HEK293 (cell line): ENCODE results near the gene ZNF771.

ENCODE experiments used
- ELK4 ChIP-seq: IDR thresholded peaks from 2 replicates; pipeline ENCODE4 v1.6.1; 2011; ENCODE audit warnings: mild to moderate bottlenecking, low read depth, low read length, borderline replicate concordance
- KLF1 ChIP-seq: fragments of 450-650 bp; formaldehyde crosslinking; IDR thresholded peaks from 2 replicates; pipeline ENCODE4 v1.5.1; 2016; ENCODE audit warnings: missing biosample characterization, missing genetic modification characterization
- KLF10 ChIP-seq: fragments of 450-650 bp; IDR thresholded peaks from 2 replicates; pipeline ENCODE4 v1.5.1; 2018; ENCODE audit warnings: missing biosample characterization, mild to moderate bottlenecking, missing genetic modification characterization
- PRDM1 ChIP-seq: fragments of 450-650 bp; formaldehyde crosslinking; IDR thresholded peaks from 2 replicates; pipeline ENCODE4; 2016; ENCODE audit warnings: missing biosample characterization, missing genetic modification characterization
- PRDM4 ChIP-seq: fragments of 450-650 bp; formaldehyde crosslinking; IDR thresholded peaks from 2 replicates; pipeline ENCODE4 v1.5.1; 2017; ENCODE audit warnings: missing biosample characterization, missing genetic modification characterization
- RBAK ChIP-seq: fragments of 450-650 bp; formaldehyde crosslinking; IDR thresholded peaks from 2 replicates; pipeline ENCODE4 v1.5.1; 2016; ENCODE audit warnings: missing biosample characterization, missing genetic modification characterization
- REPIN1 ChIP-seq: fragments of 450-650 bp; formaldehyde crosslinking; IDR thresholded peaks from 2 replicates; pipeline ENCODE4 v1.5.1; 2017; ENCODE audit warnings: missing biosample characterization, missing genetic modification characterization, low read depth
- REST ChIP-seq: fragments of 450-650 bp; formaldehyde crosslinking; IDR thresholded peaks from 2 replicates; pipeline ENCODE4 v1.5.1; 2016; ENCODE audit warnings: missing biosample characterization, missing genetic modification characterization
- SP2 ChIP-seq: fragments of 450-650 bp; formaldehyde crosslinking; IDR thresholded peaks from 2 replicates; pipeline ENCODE4 v1.5.1; 2016; ENCODE audit warnings: missing biosample characterization, missing genetic modification characterization
- SP7 ChIP-seq: fragments of 450-650 bp; formaldehyde crosslinking; IDR thresholded peaks from 2 replicates; pipeline ENCODE4 v1.5.1; 2016; ENCODE audit warnings: missing biosample characterization, missing genetic modification characterization
- TRIM28 ChIP-seq: IDR thresholded peaks from 2 replicates; pipeline ENCODE4 v1.6.1; 2011; ENCODE audit warnings: low read length, control low read depth, borderline replicate concordance
- ZBTB17 ChIP-seq: fragments of 450-650 bp; formaldehyde crosslinking; IDR thresholded peaks from 2 replicates; pipeline ENCODE4 v1.5.1; 2016; ENCODE audit warnings: missing biosample characterization, missing genetic modification characterization
- ZBTB7A ChIP-seq: fragments of 450-650 bp; formaldehyde crosslinking; IDR thresholded peaks from 2 replicates; pipeline ENCODE4 v1.5.1; 2016; ENCODE audit warnings: low read depth, missing biosample characterization, missing genetic modification characterization
- ZFHX2 ChIP-seq: fragments of 450-650 bp; formaldehyde crosslinking; conservative IDR thresholded peaks from 2 replicates; pipeline ENCODE4 v1.5.1; 2016; ENCODE audit warnings: missing biosample characterization, missing genetic modification characterization
- ZFP3 ChIP-seq: fragments of 450-650 bp; formaldehyde crosslinking; IDR thresholded peaks from 2 replicates; pipeline ENCODE4 v1.5.1; 2016; ENCODE audit warnings: low read depth, missing biosample characterization, missing genetic modification characterization
- ZNF121 ChIP-seq: fragments of 450-650 bp; formaldehyde crosslinking; IDR thresholded peaks from 2 replicates; pipeline ENCODE4 v1.5.1; 2016; ENCODE audit warnings: missing biosample characterization, missing genetic modification characterization
- ZNF138 ChIP-seq: fragments of 450-650 bp; formaldehyde crosslinking; IDR thresholded peaks from 2 replicates; pipeline ENCODE4 v1.5.1; 2016; ENCODE audit warnings: missing biosample characterization, missing genetic modification characterization, borderline replicate concordance
- ZNF223 ChIP-seq: fragments of 450-650 bp; formaldehyde crosslinking; IDR thresholded peaks from 2 replicates; pipeline ENCODE4 v1.5.1; 2016; ENCODE audit warnings: missing biosample characterization, missing genetic modification characterization
- ZNF239 ChIP-seq: fragments of 450-650 bp; formaldehyde crosslinking; IDR thresholded peaks from 2 replicates; pipeline ENCODE4 v1.5.1; 2016; ENCODE audit warnings: missing biosample characterization, missing genetic modification characterization
- ZNF248 ChIP-seq: fragments of 450-650 bp; formaldehyde crosslinking; IDR thresholded peaks from 2 replicates; pipeline ENCODE4 v1.5.1; 2017; ENCODE audit warnings: missing biosample characterization, missing genetic modification characterization
- ZNF266 ChIP-seq: fragments of 450-650 bp; formaldehyde crosslinking; IDR thresholded peaks from 2 replicates; pipeline ENCODE4 v1.5.1; 2016; ENCODE audit warnings: missing biosample characterization, missing genetic modification characterization, low read depth
- ZNF366 ChIP-seq: fragments of 450-650 bp; formaldehyde crosslinking; conservative IDR thresholded peaks from 2 replicates; pipeline ENCODE4 v1.5.1; 2016; ENCODE audit warnings: missing biosample characterization, missing genetic modification characterization
- ZNF404 ChIP-seq: fragments of 450-650 bp; formaldehyde crosslinking; IDR thresholded peaks from 2 replicates; pipeline ENCODE4 v1.5.1; 2017; ENCODE audit warnings: missing biosample characterization, missing genetic modification characterization
- TF ChIP-seq, protein P1 (sequence below): fragments of 450-650 bp; formaldehyde crosslinking; IDR thresholded peaks from 2 replicates; pipeline ENCODE4 v1.5.1; 2016; ENCODE audit warnings: missing biosample characterization, missing genetic modification characterization
- TF ChIP-seq, protein P2 (sequence below): fragments of 450-650 bp; formaldehyde crosslinking; IDR thresholded peaks from 2 replicates; pipeline ENCODE4 v1.5.1; 2017; ENCODE audit warnings: missing biosample characterization, missing genetic modification characterization
- TF ChIP-seq, protein P3 (sequence below): fragments of 450-650 bp; formaldehyde crosslinking; IDR thresholded peaks from 2 replicates; pipeline ENCODE4 v1.5.1; 2016; ENCODE audit warnings: missing biosample characterization, missing genetic modification characterization
- TF ChIP-seq, protein P4 (sequence below): fragments of 450-650 bp; formaldehyde crosslinking; optimal IDR thresholded peaks from 2 replicates; pipeline ENCODE3; 2016; ENCODE audit warnings: missing biosample characterization, mild to moderate bottlenecking, missing genetic modification characterization

ZNF771 gene

DNA sequence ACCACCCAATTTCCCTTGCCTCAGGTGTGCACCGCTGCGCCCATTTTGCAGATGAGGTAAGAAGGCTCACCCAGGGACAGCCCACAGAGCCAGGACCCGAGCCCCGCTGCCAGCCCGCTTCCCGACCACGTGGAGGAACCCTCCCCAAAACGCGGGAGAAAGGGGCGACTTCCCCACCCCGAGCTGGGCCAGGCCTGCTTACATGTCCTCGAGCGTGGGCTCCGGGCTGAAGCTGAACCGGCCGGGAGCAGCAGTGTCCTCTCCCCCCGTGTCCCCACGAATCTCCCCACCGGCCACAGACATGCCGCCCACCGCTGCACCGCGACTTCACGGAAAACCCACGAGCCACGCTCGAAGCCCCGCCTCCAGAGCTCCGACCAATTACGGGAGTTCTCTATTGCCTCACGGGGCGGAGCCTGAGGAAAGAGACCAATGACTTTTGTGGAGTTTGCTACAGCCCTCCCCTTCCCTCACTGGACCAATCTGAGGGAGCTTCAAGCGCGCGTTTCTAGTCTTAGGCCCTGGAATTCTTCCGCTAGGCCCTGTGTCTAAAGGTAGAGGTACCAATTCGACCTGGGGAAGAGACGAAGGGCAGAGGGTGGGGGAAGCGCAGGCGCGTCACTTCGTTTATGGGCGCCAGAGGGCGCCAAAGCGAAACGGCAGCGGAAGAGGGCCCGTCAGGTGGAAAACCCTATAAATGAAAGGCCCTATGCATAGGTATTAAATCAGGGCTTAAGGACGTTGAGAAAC, 22.4 kb downstream of the ZNF771 start, which contains the start of gene DCTPP1 (continued):
- TF ChIP-seq PRDM4 (tag by site-specific recombination): peak; percentile 22; the same call in 1 of the 2 replicates
- TF ChIP-seq, protein P1, sequence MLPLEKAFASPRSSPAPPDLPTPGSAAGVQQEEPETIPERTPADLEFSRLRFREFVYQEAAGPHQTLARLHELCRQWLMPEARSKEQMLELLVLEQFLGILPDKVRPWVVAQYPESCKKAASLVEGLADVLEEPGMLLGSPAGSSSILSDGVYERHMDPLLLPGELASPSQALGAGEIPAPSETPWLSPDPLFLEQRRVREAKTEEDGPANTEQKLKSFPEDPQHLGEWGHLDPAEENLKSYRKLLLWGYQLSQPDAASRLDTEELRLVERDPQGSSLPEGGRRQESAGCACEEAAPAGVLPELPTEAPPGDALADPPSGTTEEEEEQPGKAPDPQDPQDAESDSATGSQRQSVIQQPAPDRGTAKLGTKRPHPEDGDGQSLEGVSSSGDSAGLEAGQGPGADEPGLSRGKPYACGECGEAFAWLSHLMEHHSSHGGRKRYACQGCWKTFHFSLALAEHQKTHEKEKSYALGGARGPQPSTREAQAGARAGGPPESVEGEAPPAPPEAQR (tag by site-specific recombination): 0 out of 2 replicates have a peak, but pooled peaks have one; percentile 34
- TF ChIP-seq PRDM1 (tag by site-specific recombination): no peak
- no peak for TF ChIP-seq ZNF138 (tag by site-specific recombination)
- TF ChIP-seq ZNF404 (tag by site-specific recombination): 0 out of 2 replicates have a peak, but pooled peaks have one; percentile 7
- no peak for TF ChIP-seq ZNF248 (tag by site-specific recombination)
- TF ChIP-seq ZFHX2: peak; percentile 84
- no peak for TF ChIP-seq RBAK (tag by site-specific recombination)
- 0 out of 2 replicates have a peak, but pooled peaks have one; percentile 32 for TF ChIP-seq ZFP3 (tag by site-specific recombination)
- peak; percentile 57; the same call in 1 of the 2 replicates for TF ChIP-seq REST (tag by site-specific recombination)
- no peak for TF ChIP-seq ZNF223
- 0 out of 2 replicates have a peak, but pooled peaks have one; percentile 77 for TF ChIP-seq REPIN1
- peak; percentile 62 for TF ChIP-seq SP7 (tag by site-specific recombination)
- peak; percentile 63 for TF ChIP-seq ZBTB17 (tag by site-specific recombination)
- no peak for TF ChIP-seq ELK4
- peak; percentile 68 for TF ChIP-seq KLF10
- TF ChIP-seq ZBTB7A (tag by site-specific recombination): peak; percentile 87; the same call in 1 of the 2 replicates
- TF ChIP-seq KLF1 (tag by site-specific recombination): peak; percentile 92
- TF ChIP-seq, protein P2, sequence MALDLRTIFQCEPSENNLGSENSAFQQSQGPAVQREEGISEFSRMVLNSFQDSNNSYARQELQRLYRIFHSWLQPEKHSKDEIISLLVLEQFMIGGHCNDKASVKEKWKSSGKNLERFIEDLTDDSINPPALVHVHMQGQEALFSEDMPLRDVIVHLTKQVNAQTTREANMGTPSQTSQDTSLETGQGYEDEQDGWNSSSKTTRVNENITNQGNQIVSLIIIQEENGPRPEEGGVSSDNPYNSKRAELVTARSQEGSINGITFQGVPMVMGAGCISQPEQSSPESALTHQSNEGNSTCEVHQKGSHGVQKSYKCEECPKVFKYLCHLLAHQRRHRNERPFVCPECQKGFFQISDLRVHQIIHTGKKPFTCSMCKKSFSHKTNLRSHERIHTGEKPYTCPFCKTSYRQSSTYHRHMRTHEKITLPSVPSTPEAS (tag by site-specific recombination): peak; percentile 4; the same call in 1 of the 2 replicates
- TF ChIP-seq TRIM28: peak; percentile 82; the same call in 1 of the 2 replicates
- peak; percentile 99 for TF ChIP-seq SP2
- TF ChIP-seq, protein P3, sequence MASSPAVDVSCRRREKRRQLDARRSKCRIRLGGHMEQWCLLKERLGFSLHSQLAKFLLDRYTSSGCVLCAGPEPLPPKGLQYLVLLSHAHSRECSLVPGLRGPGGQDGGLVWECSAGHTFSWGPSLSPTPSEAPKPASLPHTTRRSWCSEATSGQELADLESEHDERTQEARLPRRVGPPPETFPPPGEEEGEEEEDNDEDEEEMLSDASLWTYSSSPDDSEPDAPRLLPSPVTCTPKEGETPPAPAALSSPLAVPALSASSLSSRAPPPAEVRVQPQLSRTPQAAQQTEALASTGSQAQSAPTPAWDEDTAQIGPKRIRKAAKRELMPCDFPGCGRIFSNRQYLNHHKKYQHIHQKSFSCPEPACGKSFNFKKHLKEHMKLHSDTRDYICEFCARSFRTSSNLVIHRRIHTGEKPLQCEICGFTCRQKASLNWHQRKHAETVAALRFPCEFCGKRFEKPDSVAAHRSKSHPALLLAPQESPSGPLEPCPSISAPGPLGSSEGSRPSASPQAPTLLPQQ (tag by site-specific recombination): peak; percentile 82
- TF ChIP-seq ZNF266 (tag by site-specific recombination): 0 out of 2 replicates have a peak, but pooled peaks have one; percentile 8
- TF ChIP-seq ZNF239: no peak
- TF ChIP-seq ZNF366 (tag by site-specific recombination): peak; percentile 69
- TF ChIP-seq ZNF121 (tag by site-specific recombination): 0 out of 2 replicates have a peak, but pooled peaks have one; percentile 8
- TF ChIP-seq, protein P4, sequence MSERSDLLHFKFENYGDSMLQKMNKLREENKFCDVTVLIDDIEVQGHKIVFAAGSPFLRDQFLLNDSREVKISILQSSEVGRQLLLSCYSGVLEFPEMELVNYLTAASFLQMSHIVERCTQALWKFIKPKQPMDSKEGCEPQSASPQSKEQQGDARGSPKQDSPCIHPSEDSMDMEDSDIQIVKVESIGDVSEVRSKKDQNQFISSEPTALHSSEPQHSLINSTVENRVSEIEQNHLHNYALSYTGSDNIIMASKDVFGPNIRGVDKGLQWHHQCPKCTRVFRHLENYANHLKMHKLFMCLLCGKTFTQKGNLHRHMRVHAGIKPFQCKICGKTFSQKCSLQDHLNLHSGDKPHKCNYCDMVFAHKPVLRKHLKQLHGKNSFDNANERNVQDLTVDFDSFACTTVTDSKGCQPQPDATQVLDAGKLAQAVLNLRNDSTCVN (tag by site-specific recombination): peak; percentile 57
